Measurements from ENCODE around the gene OR1J1. TPM values are rescaled to one million over a fixed set of nuclear protein-coding genes. Genes with fewer than 3 reads are reported as not detected.

OR1J1 gene
- total RNA-seq, 1 experiment from 2014 or later: not detected

DNA sequence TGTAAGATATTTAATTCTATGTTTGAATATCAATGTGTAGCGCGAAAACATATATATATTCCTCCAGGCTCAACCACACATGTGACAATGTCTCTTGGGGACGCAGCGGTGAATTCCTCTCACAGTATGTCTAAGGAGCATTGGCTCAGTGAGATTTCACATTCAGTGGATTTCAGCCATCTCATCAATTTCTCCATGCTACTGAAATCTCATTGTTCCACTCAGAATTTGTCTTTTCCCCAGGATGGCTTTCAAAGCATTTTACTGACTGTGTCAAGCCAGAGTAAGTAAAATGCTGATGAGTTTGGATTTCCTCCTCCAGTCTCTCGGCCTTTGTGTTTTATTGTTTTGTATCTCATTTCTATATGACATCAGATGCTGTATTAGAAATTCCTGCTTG is 1.3 kb upstream of the OR1J1 start:
- H3K9me2 ChIP-seq (replicated peaks; ENCODE audit: low read length): no peaks in the 10 kb centered on the region
- no peak overlapping the region for H3K9ac ChIP-seq (ENCODE audit: low read length)
- intact Hi-C loops (cut with micrococcal nuclease): no loop called here
- H3K36me3 ChIP-seq (ENCODE audit: low read depth, low read length): no peaks in the 10 kb centered on the region
- no peak overlapping the region for H3K4me3 ChIP-seq (ENCODE audit: low read length)
- POLR2A ChIA-PET (ENCODE audit: unreplicated experiment): no interaction called here
- ATAC-seq: no peak
- H2AFZ ChIP-seq (ENCODE audit: low read length): no peak overlapping the region
- CTCF ChIA-PET: no interaction called here
- H3K4me2 ChIP-seq (ENCODE audit: low read length): no peak overlapping the region
- DNase-seq: no peak
- H3K27ac ChIP-seq (ENCODE audit: low read length): no peak overlapping the region
- no TSS peak for BruUV-seq (replicated peaks)
- H3K79me2 ChIP-seq (ENCODE audit: low read length): no peaks in the 10 kb centered on the region
- H3K9me3 ChIP-seq (ENCODE audit: low read length): no peaks in the 10 kb centered on the region
- H4K20me1 ChIP-seq (ENCODE audit: low read length): no peaks in the 10 kb centered on the region
- no peaks in the 10 kb centered on the region for H3F3A ChIP-seq (ENCODE audit: low read length, unreplicated experiment)
- peaks cover 9% of the 10 kb centered on the region; the same call in 1 of the 2 replicates for H3K27me3 ChIP-seq (ENCODE audit: low read length)
- H3K4me1 ChIP-seq (ENCODE audit: insufficient read depth, low read length): no peaks in the 10 kb centered on the region
- TF ChIP-seq EZH2phosphoT487 (IDR thresholded peaks at IDR 0.05; ENCODE audit: borderline replicate concordance, low read length) (no peak), EZH2 (IDR thresholded peaks at IDR 0.05; ENCODE audit: low read length, unreplicated experiment) (no peak)
- TF ChIP-seq, protein P1, sequence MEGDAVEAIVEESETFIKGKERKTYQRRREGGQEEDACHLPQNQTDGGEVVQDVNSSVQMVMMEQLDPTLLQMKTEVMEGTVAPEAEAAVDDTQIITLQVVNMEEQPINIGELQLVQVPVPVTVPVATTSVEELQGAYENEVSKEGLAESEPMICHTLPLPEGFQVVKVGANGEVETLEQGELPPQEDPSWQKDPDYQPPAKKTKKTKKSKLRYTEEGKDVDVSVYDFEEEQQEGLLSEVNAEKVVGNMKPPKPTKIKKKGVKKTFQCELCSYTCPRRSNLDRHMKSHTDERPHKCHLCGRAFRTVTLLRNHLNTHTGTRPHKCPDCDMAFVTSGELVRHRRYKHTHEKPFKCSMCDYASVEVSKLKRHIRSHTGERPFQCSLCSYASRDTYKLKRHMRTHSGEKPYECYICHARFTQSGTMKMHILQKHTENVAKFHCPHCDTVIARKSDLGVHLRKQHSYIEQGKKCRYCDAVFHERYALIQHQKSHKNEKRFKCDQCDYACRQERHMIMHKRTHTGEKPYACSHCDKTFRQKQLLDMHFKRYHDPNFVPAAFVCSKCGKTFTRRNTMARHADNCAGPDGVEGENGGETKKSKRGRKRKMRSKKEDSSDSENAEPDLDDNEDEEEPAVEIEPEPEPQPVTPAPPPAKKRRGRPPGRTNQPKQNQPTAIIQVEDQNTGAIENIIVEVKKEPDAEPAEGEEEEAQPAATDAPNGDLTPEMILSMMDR (conservative IDR thresholded peaks at IDR 0.05; ENCODE audit: low read depth, low read length): no peak

DNA sequence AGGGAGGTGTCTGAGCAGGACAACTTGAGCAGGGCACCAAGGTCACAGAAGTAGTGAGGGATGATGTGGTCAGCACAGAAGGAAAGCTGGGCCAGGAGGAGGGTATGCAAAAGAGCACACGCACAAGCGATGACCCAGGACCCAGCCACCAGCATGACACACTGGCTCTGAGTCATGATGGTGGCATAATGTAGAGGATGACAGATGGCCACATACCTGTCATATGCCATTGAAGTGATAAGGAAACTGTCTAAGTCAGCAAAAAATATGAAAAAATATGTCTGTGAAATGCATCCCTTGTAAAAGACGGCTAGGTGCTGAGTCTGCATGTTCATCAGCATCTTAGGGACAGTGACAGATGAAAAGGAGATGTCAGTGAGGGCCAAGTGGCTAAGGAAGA is 380 bp downstream of the OR1J1 start:
- no peaks in the 10 kb centered on the region for H3F3A ChIP-seq (ENCODE audit: low read length, unreplicated experiment)
- H3K36me3 ChIP-seq (ENCODE audit: low read depth, low read length): no peaks in the 10 kb centered on the region
- CTCF ChIA-PET: no interaction called here
- H3K4me3 ChIP-seq (ENCODE audit: low read length): no peak overlapping the region
- intact Hi-C loops (cut with micrococcal nuclease): no loop called here
- H4K20me1 ChIP-seq (ENCODE audit: low read length): no peaks in the 10 kb centered on the region
- no peak overlapping the region for H3K27ac ChIP-seq (ENCODE audit: low read length)
- BruUV-seq (replicated peaks): no TSS peak
- H3K79me2 ChIP-seq (ENCODE audit: low read length): no peaks in the 10 kb centered on the region
- ATAC-seq (no peak), DNase-seq (no peak)
- H2AFZ ChIP-seq (ENCODE audit: low read length): no peak overlapping the region
- POLR2A ChIA-PET (ENCODE audit: unreplicated experiment): no interaction called here
- H3K9ac ChIP-seq (ENCODE audit: low read length): no peak overlapping the region
- H3K9me3 ChIP-seq (ENCODE audit: low read length): no peaks in the 10 kb centered on the region
- no peaks in the 10 kb centered on the region for H3K9me2 ChIP-seq (replicated peaks; ENCODE audit: low read length)
- TF ChIP-seq, protein P1 (conservative IDR thresholded peaks at IDR 0.05; ENCODE audit: low read depth, low read length): no peak
- TF ChIP-seq EZH2 (IDR thresholded peaks at IDR 0.05; ENCODE audit: low read length, unreplicated experiment): no peak
- TF ChIP-seq EZH2phosphoT487 (IDR thresholded peaks at IDR 0.05; ENCODE audit: borderline replicate concordance, low read length): no peak
- peaks cover 9% of the 10 kb centered on the region; the same call in 1 of the 2 replicates for H3K27me3 ChIP-seq (ENCODE audit: low read length)
- H3K4me1 ChIP-seq (ENCODE audit: insufficient read depth, low read length): no peaks in the 10 kb centered on the region
- no peak overlapping the region for H3K4me2 ChIP-seq (ENCODE audit: low read length)

DNA sequence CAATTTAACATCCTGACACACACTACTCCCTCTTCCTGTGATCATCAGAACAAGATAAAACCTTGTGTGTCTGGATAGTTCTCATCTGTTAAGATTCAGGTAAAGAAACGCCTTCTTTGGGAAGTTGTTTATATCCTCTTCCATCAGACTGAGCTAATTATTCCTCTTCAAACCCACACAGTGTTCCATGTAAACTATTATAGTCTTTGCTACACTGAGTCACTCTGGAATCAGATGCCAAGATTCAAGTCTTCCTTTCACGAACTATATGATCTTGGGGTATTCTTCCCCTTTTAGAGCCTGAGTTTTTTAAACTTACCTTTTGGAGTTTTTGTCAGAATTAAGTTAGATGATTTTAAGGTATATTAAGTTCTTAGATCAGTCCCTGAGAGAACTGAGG is 2.0 kb downstream of the OR1J1 start:
- no peaks in the 10 kb centered on the region for H3K9me3 ChIP-seq (ENCODE audit: low read length)
- H3K36me3 ChIP-seq (ENCODE audit: low read depth, low read length): no peaks in the 10 kb centered on the region
- H3K27ac ChIP-seq (ENCODE audit: low read length): no peak overlapping the region
- H3F3A ChIP-seq (ENCODE audit: low read length, unreplicated experiment): no peaks in the 10 kb centered on the region
- H3K9me2 ChIP-seq (replicated peaks; ENCODE audit: low read length): no peaks in the 10 kb centered on the region
- H4K20me1 ChIP-seq (ENCODE audit: low read length): no peaks in the 10 kb centered on the region
- H3K79me2 ChIP-seq (ENCODE audit: low read length): no peaks in the 10 kb centered on the region
- intact Hi-C loops (cut with micrococcal nuclease): no loop called here
- H3K9ac ChIP-seq (ENCODE audit: low read length): no peak overlapping the region
- DNase-seq (no peak), ATAC-seq (no peak)
- no peak overlapping the region for H3K4me2 ChIP-seq (ENCODE audit: low read length)
- ChIA-PET POLR2A (ENCODE audit: unreplicated experiment) (no interaction called here), CTCF (no interaction called here)
- no TSS peak for BruUV-seq (replicated peaks)
- TF ChIP-seq, protein P1 (conservative IDR thresholded peaks at IDR 0.05; ENCODE audit: low read depth, low read length): no peak
- TF ChIP-seq EZH2 (IDR thresholded peaks at IDR 0.05; ENCODE audit: low read length, unreplicated experiment) (no peak), EZH2phosphoT487 (IDR thresholded peaks at IDR 0.05; ENCODE audit: borderline replicate concordance, low read length) (no peak)
- H3K27me3 ChIP-seq (ENCODE audit: low read length): peaks cover 9% of the 10 kb centered on the region; the same call in 1 of the 2 replicates
- no peak overlapping the region for H3K4me3 ChIP-seq (ENCODE audit: low read length)
- no peak overlapping the region for H2AFZ ChIP-seq (ENCODE audit: low read length)
- H3K4me1 ChIP-seq (ENCODE audit: insufficient read depth, low read length): no peaks in the 10 kb centered on the region
